GM18867 (cell line): ENCODE measurements around the gene SYNE1.
"Not testable (repeated sequence)": the region's sequence is repeated elsewhere in the genome, so short reads cannot be mapped to it uniquely, and the experiment has no call there.

Experiments
- ATAC-seq: cut with Tn5 transposase; IDR thresholded peaks from one replicate; pipeline ENCODE4 v1.9.1; 2021; ENCODE audit warnings: mild to moderate bottlenecking, moderate library complexity; ENCODE audit not compliant: unreplicated experiment

The SYNE1 gene

DNA sequence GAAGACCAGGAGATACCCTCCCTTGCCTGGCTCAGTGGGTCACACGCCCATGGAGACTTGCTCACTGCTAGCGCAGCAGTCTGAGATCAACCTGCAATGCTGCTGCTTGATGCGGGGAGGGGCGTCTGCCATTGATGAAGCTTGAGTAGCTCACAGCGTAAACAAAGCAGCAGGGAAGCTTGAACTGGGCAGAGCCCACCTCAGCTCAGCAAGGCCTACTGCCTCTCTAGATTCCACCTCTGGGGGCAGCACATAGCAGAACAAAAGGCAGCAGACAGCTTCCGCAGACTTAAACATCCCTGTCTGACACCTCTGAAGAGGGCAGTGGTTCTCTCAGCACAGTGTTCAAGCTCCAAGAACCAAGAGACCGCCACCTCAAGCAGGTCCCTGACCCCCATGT, 558.4 kb downstream of the SYNE1 start:
- ATAC-seq = no peak

DNA sequence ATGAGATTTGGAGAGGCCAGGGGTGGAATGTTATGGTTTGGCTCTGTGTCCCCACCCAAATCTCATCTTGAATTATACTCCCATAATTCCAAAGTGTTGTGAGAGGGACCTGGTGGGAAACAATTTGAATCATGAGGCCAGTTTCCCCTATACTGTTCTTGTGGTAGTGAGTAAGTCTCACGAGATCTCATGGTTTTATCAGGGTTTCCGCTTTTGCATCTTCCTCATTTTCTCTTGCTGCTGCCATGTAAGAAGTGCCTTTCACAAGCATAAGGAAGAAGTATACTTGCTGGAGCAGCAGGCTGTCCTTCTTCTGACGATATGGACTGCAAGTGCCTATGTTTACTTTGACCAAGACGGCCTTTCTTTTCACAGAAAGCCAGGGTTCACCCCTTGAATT, 559.2 kb downstream of the SYNE1 start:
- no peak for ATAC-seq

DNA sequence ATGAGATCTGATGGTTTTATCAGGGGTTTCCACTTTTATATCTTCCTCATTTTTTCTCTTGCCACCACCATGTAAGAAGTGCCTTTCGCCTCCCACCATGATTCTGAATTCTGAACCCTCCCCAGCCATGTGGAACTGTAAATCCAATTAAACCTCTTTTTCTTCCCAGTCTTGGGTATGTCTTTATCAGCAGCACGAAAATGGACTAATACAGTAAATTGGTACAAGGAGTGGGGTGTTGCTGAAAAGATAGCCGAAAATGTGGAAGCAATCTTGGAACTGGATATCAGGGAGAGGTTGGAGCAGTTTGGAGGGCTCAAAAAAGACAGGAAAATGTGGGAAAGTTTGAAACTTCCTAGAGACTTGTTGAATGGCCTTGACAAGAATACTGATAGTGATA, 560.9 kb downstream of the SYNE1 start:
- not testable (repeated sequence) for ATAC-seq

DNA sequence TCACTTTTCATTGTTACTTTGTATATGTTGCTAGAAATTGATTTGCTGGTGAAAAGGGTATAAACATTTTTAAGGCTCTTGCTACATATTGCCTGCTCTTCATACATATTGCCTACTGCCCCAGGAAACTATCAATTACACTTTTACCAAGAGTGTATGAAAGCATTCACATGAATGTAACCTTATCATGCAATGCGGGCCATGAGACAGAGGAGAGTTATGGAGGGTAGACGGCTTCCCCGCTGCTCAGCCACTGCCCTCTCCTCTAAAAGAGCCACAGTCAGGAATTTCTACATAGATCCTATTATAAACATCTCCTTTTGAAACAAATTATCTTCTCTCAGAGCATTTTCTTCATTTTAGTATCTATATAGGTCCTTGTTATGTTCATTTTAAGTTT, 565.3 kb downstream of the SYNE1 start:
- ATAC-seq = no peak
